GM12874 (cell line): ENCODE data around the gene BHLHE40.

Source experiments
- CTCF ChIP-seq: IDR thresholded peaks from 2 replicates; pipeline ENCODE4 v1.5.1; 2011; ENCODE audit warnings: low read depth, mild to moderate bottlenecking, control low read depth, low read length, moderate library complexity; ENCODE audit not compliant: insufficient read depth

The BHLHE40 gene

DNA sequence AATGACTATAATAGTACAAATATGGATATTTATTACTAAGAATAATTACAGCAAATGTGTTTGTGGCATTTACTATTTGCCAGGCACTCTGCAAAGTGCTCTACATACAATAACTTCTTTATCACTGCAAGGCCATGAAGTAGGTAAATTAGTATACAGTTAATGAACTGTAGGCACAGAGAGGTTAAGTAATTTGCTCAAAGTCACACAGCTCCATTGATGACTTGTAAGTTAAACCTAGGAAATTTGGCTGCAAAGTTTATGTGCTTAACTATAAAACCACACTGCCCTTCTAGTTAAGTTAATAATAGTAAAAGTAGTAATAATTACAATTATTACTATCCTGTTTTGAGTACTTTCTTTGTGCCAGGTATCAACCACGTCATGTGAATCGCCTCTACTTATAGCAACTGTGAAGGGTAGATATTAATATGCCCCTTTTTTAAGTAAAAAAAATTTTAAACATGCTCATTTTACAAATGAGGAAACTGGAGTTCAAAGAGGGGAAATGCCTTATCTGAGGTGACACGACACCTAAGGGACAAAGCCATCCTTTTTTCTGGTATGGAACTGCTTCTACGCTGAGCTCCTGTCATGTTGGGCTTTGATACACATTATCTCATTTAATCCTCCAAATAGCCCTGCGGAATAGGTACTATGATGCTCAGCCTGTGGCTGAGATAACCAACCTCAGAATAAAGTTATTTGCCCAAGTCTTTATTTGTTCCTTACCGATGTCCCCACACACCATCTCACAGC is 8.5 kb downstream of the BHLHE40 start:
- TF ChIP-seq CTCF, result no peak

DNA sequence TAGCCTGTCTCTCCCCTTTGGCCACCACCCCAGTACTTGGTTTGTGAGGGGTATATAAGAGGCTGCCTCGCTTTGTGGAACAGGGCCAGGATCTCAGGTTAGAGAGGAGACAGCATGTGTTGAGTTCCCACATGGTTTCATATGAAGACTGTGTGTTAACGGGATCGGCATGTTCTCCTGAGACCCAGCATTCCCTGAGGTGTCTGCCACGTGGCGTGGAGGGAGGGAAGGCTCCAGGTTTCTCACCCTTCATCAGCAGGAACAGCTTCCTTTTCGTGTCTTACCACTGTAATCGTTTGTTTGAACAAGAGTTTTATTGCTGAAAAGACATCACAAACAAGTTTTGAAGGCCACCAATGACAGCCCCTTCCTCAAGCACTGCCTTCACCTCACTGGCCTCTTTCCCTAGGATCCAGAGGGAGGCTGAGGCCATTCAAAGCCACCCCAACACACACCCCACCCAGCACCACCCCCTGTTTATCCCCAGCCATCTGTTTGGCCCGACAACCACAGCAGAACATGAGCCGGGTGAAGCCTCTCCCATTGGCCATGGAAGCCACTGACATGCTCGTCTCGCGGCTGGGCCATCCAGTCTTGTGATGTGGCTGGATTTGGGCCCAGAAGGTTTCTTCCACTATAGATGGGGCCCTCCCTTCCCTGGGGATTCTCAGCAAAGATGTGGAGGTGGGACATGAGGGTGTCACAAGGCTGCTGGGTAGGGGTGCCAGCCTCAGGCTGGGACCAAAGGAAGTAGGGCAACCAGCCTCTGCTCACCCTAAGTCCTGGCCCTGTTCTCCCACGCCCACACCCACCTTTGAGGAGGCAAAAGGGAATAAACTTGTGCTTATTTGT is 10.0 kb downstream of the BHLHE40 start:
- no peak for TF ChIP-seq CTCF

GRCh38 chr3:4990069-4990468 is 10.8 kb downstream of the BHLHE40 start:
- TF ChIP-seq CTCF, result no peak

GRCh38 chr3:4992118-4992517 is 12.9 kb downstream of the BHLHE40 start:
- no peak for TF ChIP-seq CTCF

DNA sequence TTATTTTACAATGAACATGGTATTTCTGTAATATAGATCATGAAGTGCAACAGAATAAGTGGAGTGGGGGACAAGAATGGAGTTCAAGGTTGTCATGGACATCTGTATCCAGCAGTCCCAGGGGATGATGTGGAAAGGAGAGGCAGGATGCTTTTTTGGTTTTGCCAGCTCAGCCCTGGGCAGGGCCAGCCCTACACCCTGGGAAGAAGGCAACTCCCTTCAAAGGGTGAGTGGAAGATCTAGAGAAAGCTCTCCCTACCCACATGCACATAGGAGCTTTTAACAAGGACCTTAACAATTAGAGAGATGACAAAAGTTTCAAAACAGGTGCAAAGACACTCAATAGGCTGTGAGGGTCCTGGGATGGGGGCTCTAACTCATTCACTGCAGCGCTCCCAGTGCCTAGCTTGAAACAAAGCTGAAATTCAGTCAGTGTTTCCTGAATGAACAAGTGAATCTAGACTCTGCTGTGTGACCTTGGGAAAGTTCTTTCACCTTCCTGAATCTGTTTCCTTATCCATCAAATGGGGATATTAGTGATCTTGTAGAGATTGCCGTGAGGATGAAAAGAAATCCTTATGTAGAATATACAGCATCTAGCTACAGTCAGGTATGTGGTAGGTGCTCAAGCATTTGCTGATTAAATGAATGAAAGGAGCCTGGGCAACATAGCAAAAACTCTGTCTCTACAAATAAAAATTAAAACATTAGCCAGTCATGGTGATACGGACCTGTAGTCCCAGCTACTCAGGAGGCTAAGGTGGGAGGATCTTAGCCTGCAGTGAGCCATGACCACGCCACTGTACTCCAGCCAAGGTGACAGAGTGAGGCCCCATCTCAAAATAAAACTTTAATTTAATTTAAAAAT is 14.3 kb downstream of the BHLHE40 start:
- no peak for TF ChIP-seq CTCF

DNA sequence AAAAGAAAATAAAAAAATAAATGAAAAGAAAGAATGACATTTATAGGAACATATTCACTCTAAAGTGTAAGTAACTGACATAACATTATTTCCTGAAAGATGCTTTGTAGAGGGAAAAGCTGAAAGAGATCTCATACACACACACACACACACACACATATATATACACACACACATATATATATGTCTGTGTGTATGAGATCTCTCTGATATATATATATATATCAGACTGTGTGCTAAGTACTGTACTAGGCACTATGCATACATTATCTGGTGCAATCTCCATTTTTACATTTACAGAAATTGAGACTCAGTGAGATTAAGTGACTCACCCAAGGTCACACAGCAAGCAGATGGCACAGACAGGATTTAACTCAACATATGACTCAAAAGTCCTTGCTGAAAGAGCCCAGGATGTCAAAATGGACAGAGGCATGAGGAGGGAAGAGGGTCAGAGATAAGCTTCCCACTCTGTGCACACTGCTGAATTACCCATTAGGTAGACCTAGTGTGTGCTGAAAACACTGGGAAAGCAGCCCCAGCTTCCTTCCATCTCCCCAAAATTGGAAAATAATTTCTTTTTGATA is 15.0 kb downstream of the BHLHE40 start:
- no peak for TF ChIP-seq CTCF
